Subcutaneous adipose tissue (tissue), 4 donors: ENCODE results near the gene KCNV2. TPM values are rescaled to one million over a fixed set of nuclear protein-coding genes. Genes with fewer than 3 reads are reported as not detected.

Experiments used
- CTCF ChIP-seq: fragments of 450-650 bp; IDR thresholded peaks from one replicate; pipeline ENCODE4 v1.5.1; 2016; ENCODE audit warnings: low read depth, mild to moderate bottlenecking, control low read depth, antibody characterized with exemption, moderate library complexity
- total RNA-seq, 4 donors: library from RNA; depleted of rRNA; stranded (reverse); fragments of >200 nt; gene quantifications; one replicate each; pipeline ENCODE4 v1.1.0, GENCODE V29; 2016

Gene KCNV2
- total RNA-seq, 4 donors from 2014 or later = not detected

- no peak for TF ChIP-seq CTCF
Measured at GRCh38 chr9:2700909-2701550, 16.3 kb upstream of the KCNV2 start.

GRCh38 chr9:2704504-2704903 is 12.8 kb upstream of the KCNV2 start:
- no peak for TF ChIP-seq CTCF

GRCh38 chr9:2709645-2710101 is 7.6 kb upstream of the KCNV2 start:
- TF ChIP-seq CTCF = no peak

- TF ChIP-seq CTCF = no peak
Measured at GRCh38 chr9:2711716-2712115, 5.6 kb upstream of the KCNV2 start.

GRCh38 chr9:2718001-2718697 is 839 bp downstream of the KCNV2 start:
- TF ChIP-seq CTCF = no peak

GRCh38 chr9:2718698-2719033 is 1.4 kb downstream of the KCNV2 start:
- TF ChIP-seq CTCF = no peak

- TF ChIP-seq CTCF = no peak
Measured at GRCh38 chr9:2720179-2720654, 2.9 kb downstream of the KCNV2 start.
